ENCODE data around the gene PREB. TPM values are rescaled to one million over a fixed set of nuclear protein-coding genes. Genes with fewer than 3 reads are reported as not detected.

The PREB gene
- total RNA-seq, 2 donors from 2014 or later: 50.5 to 53.5 TPM

DNA sequence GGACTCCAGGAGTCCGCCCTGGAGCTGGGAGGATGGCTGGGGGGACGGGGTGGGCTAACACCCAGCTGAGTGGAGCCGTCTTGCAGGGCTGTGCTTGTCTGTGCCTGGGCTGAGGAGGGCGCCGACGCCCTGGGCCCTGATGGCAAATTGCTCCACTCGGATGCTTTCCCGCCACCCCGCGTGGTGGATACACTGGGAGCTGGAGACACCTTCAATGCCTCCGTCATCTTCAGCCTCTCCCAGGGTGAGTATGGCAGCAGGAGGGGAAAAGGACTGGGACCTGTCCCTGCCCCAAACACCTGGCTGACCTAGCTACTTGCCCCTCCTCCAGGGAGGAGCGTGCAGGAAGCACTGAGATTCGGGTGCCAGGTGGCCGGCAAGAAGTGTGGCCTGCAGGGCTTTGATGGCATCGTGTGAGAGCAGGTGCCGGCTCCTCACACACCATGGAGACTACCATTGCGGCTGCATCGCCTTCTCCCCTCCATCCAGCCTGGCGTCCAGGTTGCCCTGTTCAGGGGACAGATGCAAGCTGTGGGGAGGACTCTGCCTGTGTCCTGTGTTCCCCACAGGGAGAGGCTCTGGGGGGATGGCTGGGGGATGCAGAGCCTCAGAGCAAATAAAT is 35.0 kb downstream of the PREB start:
- H3K4me3 ChIP-seq (ENCODE audit: low read length): no peak overlapping the region
- no peak overlapping the region for H3K9ac ChIP-seq (ENCODE audit: extremely low read depth, low read length, poor library complexity, severe bottlenecking)
- Mint-ChIP-seq H3K4me3 (no peak overlapping the region), H3K27me3 (ENCODE audit: insufficient read depth) (no peaks in the 10 kb centered on the region), H3K4me1 (peaks cover 4% of the 10 kb centered on the region), H3K27ac (no peak overlapping the region), H3K9me3 (no peaks in the 10 kb centered on the region), H3K36me3 (ENCODE audit: low read depth) (no peaks in the 10 kb centered on the region)
- H3K36me3 ChIP-seq (ENCODE audit: control insufficient read depth, insufficient read depth, low read length): no peaks in the 10 kb centered on the region
- no peaks in the 10 kb centered on the region for H3K27me3 ChIP-seq (ENCODE audit: control insufficient read depth, insufficient read depth, low read length, poor library complexity, severe bottlenecking)
- H3K27ac ChIP-seq (ENCODE audit: low read depth, low read length): no peak overlapping the region
- 89 to 90% methylated on average over 12 to 19 of the region's 19 CpGs for WGBS, 2 experiments (ENCODE audit: insufficient coverage in 1 of 2, insufficient read length in 1 of 2)
- DNase-seq: no peak
- H3K9me3 ChIP-seq (ENCODE audit: control insufficient read depth, low read length): no peaks in the 10 kb centered on the region
- H3K4me1 ChIP-seq (ENCODE audit: control insufficient read depth, insufficient read depth, low read length): peaks cover 5% of the 10 kb centered on the region
- TF ChIP-seq, protein P1, sequence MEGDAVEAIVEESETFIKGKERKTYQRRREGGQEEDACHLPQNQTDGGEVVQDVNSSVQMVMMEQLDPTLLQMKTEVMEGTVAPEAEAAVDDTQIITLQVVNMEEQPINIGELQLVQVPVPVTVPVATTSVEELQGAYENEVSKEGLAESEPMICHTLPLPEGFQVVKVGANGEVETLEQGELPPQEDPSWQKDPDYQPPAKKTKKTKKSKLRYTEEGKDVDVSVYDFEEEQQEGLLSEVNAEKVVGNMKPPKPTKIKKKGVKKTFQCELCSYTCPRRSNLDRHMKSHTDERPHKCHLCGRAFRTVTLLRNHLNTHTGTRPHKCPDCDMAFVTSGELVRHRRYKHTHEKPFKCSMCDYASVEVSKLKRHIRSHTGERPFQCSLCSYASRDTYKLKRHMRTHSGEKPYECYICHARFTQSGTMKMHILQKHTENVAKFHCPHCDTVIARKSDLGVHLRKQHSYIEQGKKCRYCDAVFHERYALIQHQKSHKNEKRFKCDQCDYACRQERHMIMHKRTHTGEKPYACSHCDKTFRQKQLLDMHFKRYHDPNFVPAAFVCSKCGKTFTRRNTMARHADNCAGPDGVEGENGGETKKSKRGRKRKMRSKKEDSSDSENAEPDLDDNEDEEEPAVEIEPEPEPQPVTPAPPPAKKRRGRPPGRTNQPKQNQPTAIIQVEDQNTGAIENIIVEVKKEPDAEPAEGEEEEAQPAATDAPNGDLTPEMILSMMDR (conservative IDR thresholded peaks at IDR 0.05): no peak

DNA sequence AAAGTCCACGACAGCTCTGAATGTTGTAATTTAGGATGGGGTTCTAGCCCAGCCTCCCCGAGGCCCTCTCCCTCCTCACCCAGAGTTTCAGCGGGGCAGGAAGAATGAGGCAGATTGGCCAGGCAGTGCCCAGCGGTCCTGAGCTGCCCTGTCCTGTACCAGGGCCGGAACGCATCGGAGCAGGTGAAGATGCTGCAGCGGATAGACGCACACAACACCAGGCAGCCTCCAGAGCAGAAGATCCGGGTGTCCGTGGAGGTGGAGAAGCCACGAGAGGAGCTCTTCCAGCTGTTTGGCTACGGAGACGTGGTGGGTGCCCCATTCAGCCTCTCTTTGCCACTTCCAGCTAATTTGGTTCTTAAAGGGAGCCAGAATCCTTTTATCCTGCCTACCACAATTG is 37.1 kb downstream of the PREB start:
- no peak overlapping the region for H3K27ac ChIP-seq (ENCODE audit: low read depth, low read length)
- H3K4me1 ChIP-seq (ENCODE audit: control insufficient read depth, insufficient read depth, low read length): peaks cover 5% of the 10 kb centered on the region
- no peak overlapping the region for H3K9ac ChIP-seq (ENCODE audit: extremely low read depth, low read length, poor library complexity, severe bottlenecking)
- 89 to 100% methylated on average over 1 to 14 of the region's 14 CpGs for WGBS, 2 experiments (ENCODE audit: insufficient coverage in 1 of 2, insufficient read length in 1 of 2)
- H3K9me3 ChIP-seq (ENCODE audit: control insufficient read depth, low read length): no peaks in the 10 kb centered on the region
- no peak overlapping the region for H3K4me3 Mint-ChIP-seq
- H3K27ac Mint-ChIP-seq: no peak overlapping the region
- no peak for DNase-seq
- no peaks in the 10 kb centered on the region for H3K36me3 ChIP-seq (ENCODE audit: control insufficient read depth, insufficient read depth, low read length)
- TF ChIP-seq, protein P1 (conservative IDR thresholded peaks at IDR 0.05): no peak
- no peaks in the 10 kb centered on the region for H3K27me3 ChIP-seq (ENCODE audit: control insufficient read depth, insufficient read depth, low read length, poor library complexity, severe bottlenecking)
- H3K4me3 ChIP-seq (ENCODE audit: low read length): no peak overlapping the region
- H3K27me3 Mint-ChIP-seq (ENCODE audit: insufficient read depth): no peaks in the 10 kb centered on the region
- no peaks in the 10 kb centered on the region for H3K9me3 Mint-ChIP-seq
- H3K4me1 Mint-ChIP-seq: peaks cover 4% of the 10 kb centered on the region
- no peaks in the 10 kb centered on the region for H3K36me3 Mint-ChIP-seq (ENCODE audit: low read depth)

DNA sequence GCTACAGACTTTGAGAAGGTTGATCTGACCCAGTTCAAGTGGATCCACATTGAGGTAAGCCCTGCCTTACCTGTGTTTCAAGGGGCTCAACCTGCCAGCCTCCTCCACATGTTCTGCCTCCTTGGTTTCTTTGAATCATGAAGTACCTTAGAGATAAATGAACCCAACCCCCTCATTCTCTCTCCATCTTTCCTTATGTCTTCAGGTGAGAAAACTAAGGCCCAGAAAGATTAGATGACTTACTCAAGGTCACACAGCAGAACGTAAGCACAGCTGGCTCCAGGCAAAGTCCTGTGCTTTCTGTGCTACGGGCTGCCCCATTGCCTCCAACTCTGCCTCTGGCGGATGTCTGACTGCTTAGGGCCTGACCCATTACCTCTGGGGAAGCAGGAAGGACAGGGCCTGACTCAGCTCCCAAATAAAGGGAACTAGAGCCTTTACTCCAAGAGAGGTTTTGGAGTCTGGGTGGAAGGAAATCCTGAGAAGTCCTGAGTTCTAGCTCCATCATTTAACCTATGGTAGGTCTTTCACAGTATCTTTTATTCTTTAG is 37.6 kb downstream of the PREB start:
- no peak overlapping the region for H3K4me3 Mint-ChIP-seq
- Histone ChIP-seq H3K4me1 (ENCODE audit: control insufficient read depth, insufficient read depth, low read length) (peaks cover 5% of the 10 kb centered on the region), H3K9ac (ENCODE audit: extremely low read depth, low read length, poor library complexity, severe bottlenecking) (no peak overlapping the region), H3K27ac (ENCODE audit: low read depth, low read length) (no peak overlapping the region), H3K27me3 (ENCODE audit: control insufficient read depth, insufficient read depth, low read length, poor library complexity, severe bottlenecking) (no peaks in the 10 kb centered on the region), H3K36me3 (ENCODE audit: control insufficient read depth, insufficient read depth, low read length) (no peaks in the 10 kb centered on the region), H3K9me3 (ENCODE audit: control insufficient read depth, low read length) (no peaks in the 10 kb centered on the region), H3K4me3 (ENCODE audit: low read length) (no peak overlapping the region)
- H3K27me3 Mint-ChIP-seq (ENCODE audit: insufficient read depth): no peaks in the 10 kb centered on the region
- H3K36me3 Mint-ChIP-seq (ENCODE audit: low read depth): no peaks in the 10 kb centered on the region
- no peak overlapping the region for H3K27ac Mint-ChIP-seq
- H3K4me1 Mint-ChIP-seq: peaks cover 4% of the 10 kb centered on the region
- TF ChIP-seq, protein P1 (conservative IDR thresholded peaks at IDR 0.05): no peak
- 70 to 89% methylated on average over 2 to 3 of the region's 3 CpGs for WGBS, 2 experiments (ENCODE audit: insufficient coverage in 1 of 2, insufficient read length in 1 of 2)
- no peaks in the 10 kb centered on the region for H3K9me3 Mint-ChIP-seq
- DNase-seq: no peak
